NOMO-1 treated with DMSO at 0.1 percent for 48 hours (cell line): ENCODE data around the gene PTPRQ.
"Not testable (repeated sequence)": the region's sequence is repeated elsewhere in the genome, so short reads cannot be mapped to it uniquely, and the experiment has no call there.

Experiments
- DNase-seq: peaks from one replicate; lab custom pipeline; 2025; ENCODE audit not compliant: unreplicated experiment; lab: John Stamatoyannopoulos, UW

The PTPRQ gene

DNA sequence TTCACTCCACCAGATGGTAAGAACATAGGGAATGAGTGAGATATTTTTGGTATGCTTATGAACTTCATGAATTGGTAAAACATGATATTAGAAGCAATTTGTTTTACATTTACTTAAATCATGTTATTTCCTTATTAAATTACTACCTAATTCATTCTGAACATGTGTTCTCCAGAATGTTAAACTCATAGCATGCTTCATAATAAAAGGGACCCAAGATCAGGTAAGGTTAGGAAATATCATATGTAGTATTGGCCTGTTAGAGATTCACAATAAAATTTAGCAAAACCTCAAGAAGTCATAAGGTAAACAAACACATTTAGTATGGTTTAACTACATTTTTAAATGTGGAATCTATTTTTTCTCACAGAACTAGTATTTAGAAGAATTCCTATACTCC, 28.2 kb downstream of the PTPRQ start:
- no peak for DNase-seq

DNA sequence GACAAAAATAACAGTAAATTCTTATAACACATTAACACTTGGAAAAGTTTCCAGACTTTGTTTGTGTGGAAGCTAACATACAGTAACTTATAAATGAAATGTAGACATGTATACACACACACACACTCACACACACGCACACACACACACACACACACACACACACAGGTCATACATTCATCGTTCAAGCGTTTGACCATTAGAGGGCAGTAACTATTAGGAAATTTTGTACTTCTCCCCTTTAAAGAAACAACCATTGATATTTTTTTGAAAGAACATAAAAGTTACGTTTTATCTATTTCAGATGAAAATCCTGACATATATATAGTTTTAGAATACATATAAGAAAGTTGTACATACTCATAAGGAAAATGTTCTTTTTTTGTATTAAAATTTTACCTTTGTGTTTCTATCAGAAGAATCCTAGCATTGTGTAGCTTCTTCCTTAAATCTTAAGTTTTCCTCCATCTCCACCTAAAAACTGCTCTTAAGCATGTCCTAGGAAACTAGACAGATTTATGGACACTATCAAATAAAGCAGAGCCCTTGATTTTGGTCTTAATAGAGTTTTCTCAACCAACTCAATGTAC, 29.0 kb downstream of the PTPRQ start:
- DNase-seq = peak; percentile 41

DNA sequence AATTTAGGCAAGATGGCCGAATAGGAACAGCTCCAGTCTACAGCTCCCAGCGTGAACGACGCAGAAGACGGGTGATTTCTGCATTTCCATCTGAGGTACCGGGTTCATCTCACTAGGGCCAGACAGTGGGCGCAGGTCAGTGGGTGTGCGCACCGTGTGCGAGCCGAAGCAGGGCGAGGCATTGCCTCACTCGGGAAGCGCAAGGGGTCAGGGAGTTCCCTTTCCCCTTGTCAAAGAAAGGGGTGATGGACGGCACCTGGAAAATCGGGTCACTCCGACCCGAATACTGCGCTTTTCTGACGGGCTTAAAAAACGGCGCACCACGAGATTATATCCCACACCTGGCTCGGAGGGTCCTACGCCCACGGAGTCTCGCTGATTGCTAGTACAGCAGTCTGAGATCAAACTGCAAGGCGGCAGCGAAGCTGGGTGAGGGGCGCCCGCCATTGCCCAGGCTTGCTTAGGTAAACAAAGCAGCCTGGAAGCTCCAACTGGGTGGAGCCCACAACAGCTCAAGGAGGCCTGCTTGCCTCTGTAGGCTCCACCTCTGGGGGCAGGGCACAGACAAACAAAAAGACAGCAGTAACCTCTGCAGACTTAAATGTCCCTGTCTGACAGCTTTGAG, 33.6 kb downstream of the PTPRQ start:
- DNase-seq = not testable (repeated sequence)

GRCh38 chr12:80484746-80485145, 40.7 kb downstream of the PTPRQ start:
- no peak for DNase-seq

DNA sequence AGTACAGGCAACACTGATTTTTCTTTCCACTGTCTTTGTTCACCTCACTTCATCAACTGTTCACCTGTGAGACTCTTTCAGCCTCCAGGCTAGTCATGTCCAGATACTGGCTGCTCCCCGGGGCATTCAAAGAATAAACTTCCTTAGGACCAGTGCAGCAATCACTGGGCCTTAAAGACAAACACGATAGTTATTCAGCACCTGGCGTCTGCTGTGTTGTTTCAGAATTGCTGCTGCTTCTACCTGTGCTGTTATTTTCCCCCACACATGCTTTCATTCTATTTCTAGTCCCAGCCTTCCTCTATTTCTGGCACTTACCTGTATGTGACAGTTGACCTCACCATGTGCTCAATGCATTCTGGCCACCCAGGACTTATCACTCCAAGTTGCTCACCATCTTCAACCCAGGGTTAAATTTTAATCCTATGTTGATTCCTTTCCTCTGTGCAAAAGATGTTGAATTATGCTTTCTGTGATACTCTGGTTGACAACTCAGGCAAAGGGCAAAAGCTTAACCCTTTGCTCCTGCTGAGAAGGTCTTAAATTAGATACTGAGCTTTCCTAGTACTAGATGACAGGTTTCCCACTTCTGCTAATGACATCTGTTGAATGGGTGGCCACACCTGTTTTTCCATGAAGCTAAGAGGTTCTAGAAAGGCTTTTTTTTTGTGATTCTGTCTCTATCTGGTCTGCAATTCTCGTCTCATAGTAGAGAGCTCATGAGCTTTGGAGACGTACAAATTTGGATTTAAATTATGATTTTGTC, 41.4 kb downstream of the PTPRQ start:
- DNase-seq = no peak

DNA sequence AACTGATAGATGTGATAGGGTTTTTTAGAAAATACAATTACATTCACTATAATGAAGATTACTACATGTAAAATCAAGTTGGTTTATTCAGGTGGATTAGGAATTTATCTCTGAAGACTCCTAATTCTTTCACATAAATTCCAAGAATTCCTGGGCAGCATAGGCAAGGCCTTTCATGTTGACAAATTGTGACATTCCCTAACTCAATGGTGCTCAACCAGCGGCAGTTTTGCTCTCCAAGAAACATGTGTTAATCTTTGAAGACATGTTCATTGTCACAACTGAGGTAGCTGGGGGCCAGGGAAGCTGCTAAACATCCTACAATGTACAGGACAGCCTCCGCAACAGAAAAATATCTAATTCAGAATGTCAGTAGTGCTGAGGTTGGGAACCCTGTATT, 46.3 kb downstream of the PTPRQ start:
- no peak for DNase-seq

DNA sequence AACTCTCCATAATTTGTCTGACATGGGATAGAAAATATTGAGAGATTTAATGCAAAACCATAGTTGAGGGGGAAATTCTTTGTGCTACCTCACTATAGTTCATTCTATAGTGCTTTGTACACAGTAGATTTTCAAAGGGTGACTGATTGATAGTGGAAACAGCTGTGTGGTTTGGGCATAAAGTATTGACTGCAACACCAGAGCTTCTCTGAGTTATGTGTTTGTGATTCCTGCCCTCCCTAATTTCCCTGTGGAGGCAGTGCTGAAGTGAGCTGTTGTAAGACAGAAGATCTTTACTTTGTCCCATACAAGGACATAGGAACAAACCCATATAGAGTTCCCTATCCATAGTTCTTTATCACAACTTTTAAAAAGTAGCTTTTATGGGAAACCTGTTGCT, 47.1 kb downstream of the PTPRQ start:
- DNase-seq = no peak

- DNase-seq = no peak
Observed at GRCh38 chr12:80493466-80493865, 49.4 kb downstream of the PTPRQ start.

- DNase-seq = no peak
Observed at GRCh38 chr12:80494836-80495235, 50.8 kb downstream of the PTPRQ start.

GRCh38 chr12:80498059-80498728, 54.2 kb downstream of the PTPRQ start:
- peak; percentile 37 for DNase-seq

GRCh38 chr12:80504389-80505163, 60.5 kb downstream of the PTPRQ start:
- DNase-seq = peak; percentile 74

GRCh38 chr12:80509781-80510556, 65.9 kb downstream of the PTPRQ start:
- DNase-seq = no peak

GRCh38 chr12:80512781-80513180, 68.7 kb downstream of the PTPRQ start:
- no peak for DNase-seq

DNA sequence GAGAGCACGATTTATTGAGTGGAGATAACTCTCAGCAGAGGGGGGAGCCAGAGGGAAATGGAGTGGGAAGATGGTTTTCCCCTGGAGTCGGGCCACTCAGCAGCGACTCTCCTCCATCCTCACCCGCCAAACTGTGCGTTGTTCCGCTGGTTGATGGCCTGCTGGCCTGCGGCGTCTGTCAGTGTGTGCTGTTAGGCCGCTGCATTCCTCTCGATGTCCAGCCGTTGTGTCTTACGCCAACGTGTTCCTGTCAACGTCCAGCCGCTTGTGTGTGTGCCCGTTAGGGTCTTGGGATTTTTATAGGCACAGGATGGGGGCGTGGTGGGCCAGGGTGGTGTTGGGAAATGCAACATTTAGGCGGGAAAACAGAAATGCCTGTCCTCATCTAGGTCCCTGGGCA, 69.2 kb downstream of the PTPRQ start:
- no peak for DNase-seq

GRCh38 chr12:80517655-80518054, 73.6 kb downstream of the PTPRQ start:
- no peak for DNase-seq

DNA sequence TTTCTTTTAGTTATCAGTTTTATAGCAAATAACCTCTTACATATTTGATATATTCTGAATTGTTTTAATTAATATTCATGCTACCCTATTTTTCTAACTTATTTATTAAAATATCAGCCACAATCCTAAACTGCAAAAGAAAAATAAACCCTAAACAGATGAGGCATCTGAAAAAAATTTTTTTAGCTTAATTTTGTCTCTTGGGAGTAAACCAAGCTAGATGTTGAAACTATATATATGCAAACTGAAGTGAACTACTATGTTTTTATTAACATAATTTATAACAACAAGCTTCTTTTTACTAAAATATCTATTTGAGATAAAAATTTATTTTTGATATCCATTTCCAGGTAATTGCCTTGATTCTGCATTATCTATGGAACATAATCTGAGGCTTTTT, 87.6 kb downstream of the PTPRQ start:
- no peak for DNase-seq

DNA sequence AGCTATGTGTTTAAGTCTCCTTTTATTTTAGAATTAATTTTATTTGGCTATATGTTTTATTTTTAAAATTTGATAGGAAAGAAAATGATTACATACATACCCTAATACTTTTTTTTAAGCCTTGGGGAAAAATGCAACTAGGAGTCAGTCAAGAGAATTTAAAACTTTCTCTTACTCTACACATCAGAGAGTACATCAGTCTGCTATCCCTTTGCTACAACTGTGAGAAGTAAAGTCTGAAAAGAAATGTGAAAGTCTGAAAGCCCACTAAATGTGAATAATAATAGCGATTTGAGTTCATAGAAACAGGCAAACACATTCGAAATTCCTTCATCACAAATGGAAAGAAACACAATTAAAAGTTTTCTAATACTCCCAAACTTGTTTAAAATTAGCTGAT, 95.0 kb downstream of the PTPRQ start:
- DNase-seq = no peak

GRCh38 chr12:80549298-80549697, 105.3 kb downstream of the PTPRQ start:
- no peak for DNase-seq

GRCh38 chr12:80551897-80552296, 107.9 kb downstream of the PTPRQ start:
- no peak for DNase-seq

GRCh38 chr12:80553316-80553715, 109.3 kb downstream of the PTPRQ start:
- DNase-seq = peak; percentile 58
